ENCODE measurements around the gene MLF2.

The MLF2 gene

GRCh38 chr12:6778217-6778573, 25.3 kb upstream of the MLF2 start:
- DNase-seq, result no peak

- no peak for DNase-seq
These were observed 24.4 kb upstream of the MLF2 start for GRCh38 chr12:6777386-6777785.

GRCh38 chr12:6775185-6776174, 22.5 kb upstream of the MLF2 start:
- no peak for DNase-seq

- DNase-seq, result no peak
These were observed 21.6 kb upstream of the MLF2 start for GRCh38 chr12:6774499-6775062.

GRCh38 chr12:6773590-6774351, 20.8 kb upstream of the MLF2 start:
- peak; percentile 53 for DNase-seq

GRCh38 chr12:6772726-6773589, 20.0 kb upstream of the MLF2 start:
- DNase-seq, result no peak

GRCh38 chr12:6772331-6772695, 19.4 kb upstream of the MLF2 start, which contains the start of gene LAG3:
Gene LAG3, plus strand, starts transcription at chr12:6772520. Its CDS starts 333 bp downstream, at chr12:6772853.
- no peak for DNase-seq

GRCh38 chr12:6771509-6772330, 18.8 kb upstream of the MLF2 start:
- DNase-seq, result no peak

GRCh38 chr12:6771091-6771495, 18.2 kb upstream of the MLF2 start:
- no peak for DNase-seq

GRCh38 chr12:6770600-6770999, 17.7 kb upstream of the MLF2 start:
- no peak for DNase-seq

- no peak for DNase-seq
These were observed 17.2 kb upstream of the MLF2 start for GRCh38 chr12:6770094-6770493.

GRCh38 chr12:6769666-6770065, 16.7 kb upstream of the MLF2 start:
- no peak for DNase-seq

- peak; percentile 89 for DNase-seq
These were observed 16.0 kb upstream of the MLF2 start for GRCh38 chr12:6768990-6769389.

GRCh38 chr12:6768437-6768914, 15.5 kb upstream of the MLF2 start:
- DNase-seq, result peak; percentile 77

GRCh38 chr12:6767353-6768319, 14.7 kb upstream of the MLF2 start:
- DNase-seq, result peak; percentile 66

- peak; percentile 89 for DNase-seq
These were observed 13.9 kb upstream of the MLF2 start for GRCh38 chr12:6766651-6767349.

- DNase-seq, result peak; percentile 96
These were observed 13.0 kb upstream of the MLF2 start, which contains the start of gene PTMS for GRCh38 chr12:6765634-6766581. Gene PTMS, plus strand, starts transcription at chr12:6766363. Its CDS starts 343 bp downstream, at chr12:6766706.

- peak; percentile 61 for DNase-seq
These were observed 12.2 kb upstream of the MLF2 start for GRCh38 chr12:6765048-6765633.

All from eye (tissue), 1 donor.